ENCODE data around the gene ERVFRD-1.

ERVFRD-1 gene, protein sequence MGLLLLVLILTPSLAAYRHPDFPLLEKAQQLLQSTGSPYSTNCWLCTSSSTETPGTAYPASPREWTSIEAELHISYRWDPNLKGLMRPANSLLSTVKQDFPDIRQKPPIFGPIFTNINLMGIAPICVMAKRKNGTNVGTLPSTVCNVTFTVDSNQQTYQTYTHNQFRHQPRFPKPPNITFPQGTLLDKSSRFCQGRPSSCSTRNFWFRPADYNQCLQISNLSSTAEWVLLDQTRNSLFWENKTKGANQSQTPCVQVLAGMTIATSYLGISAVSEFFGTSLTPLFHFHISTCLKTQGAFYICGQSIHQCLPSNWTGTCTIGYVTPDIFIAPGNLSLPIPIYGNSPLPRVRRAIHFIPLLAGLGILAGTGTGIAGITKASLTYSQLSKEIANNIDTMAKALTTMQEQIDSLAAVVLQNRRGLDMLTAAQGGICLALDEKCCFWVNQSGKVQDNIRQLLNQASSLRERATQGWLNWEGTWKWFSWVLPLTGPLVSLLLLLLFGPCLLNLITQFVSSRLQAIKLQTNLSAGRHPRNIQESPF

GRCh38 chr6:11110921-11111768 lies at the start of gene ERVFRD-1:
Gene ERVFRD-1, minus strand, starts transcription at chr6:11111725. Its CDS starts 6,415 bp downstream, at chr6:11105310.
- DNase-seq: no peak

DNA sequence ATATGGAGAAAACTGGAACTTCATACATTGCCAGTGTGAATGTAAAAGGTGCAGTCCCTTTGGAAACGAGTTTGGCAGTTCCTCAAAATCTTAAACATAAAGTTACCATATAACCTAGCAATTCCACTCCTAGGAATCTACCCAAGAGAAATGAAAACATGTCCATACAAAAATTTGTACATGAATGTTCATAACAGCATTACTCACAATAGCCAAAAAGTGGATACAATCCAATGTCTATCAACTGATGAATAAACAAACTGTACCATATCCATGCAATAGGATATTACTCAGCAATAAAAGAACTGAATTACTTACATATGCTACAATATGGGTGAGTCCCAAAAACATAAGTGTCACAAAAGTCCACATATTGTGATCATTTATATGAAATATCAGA lies 48.7 kb upstream of the ERVFRD-1 start:
- no peak for DNase-seq

- no peak for DNase-seq
Observed at GRCh38 chr6:11155589-11155988, 44.1 kb upstream of the ERVFRD-1 start.

- no peak for DNase-seq
Observed at GRCh38 chr6:11153447-11153846, 41.9 kb upstream of the ERVFRD-1 start.

- no peak for DNase-seq
Observed at GRCh38 chr6:11152581-11152980, 41.1 kb upstream of the ERVFRD-1 start.

GRCh38 chr6:11151488-11151887 lies 40.0 kb upstream of the ERVFRD-1 start:
- DNase-seq: no peak

DNA sequence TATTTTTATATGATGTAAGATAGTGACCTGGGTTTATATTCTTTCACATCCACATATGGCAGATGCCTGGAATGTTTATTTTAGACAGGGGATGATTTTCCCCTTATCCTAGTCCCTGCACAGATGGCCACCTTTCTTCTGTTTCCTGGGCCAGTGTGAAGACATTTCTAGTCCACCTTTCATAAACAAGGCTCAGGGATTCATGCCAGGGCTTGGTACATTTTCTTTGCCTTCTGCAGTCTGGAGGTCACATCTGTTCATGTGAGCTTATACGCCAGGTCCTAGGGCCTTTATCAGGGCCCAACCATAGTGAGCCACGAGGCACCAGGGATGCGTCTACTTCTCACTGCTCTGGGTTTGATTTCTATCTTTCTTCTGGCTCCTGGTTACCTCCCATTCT lies 38.0 kb upstream of the ERVFRD-1 start:
- DNase-seq: no peak

- no peak for DNase-seq
Observed at GRCh38 chr6:11146117-11146826, 34.7 kb upstream of the ERVFRD-1 start.

GRCh38 chr6:11144393-11144851 lies 32.9 kb upstream of the ERVFRD-1 start:
- DNase-seq: peak; percentile 82

DNA sequence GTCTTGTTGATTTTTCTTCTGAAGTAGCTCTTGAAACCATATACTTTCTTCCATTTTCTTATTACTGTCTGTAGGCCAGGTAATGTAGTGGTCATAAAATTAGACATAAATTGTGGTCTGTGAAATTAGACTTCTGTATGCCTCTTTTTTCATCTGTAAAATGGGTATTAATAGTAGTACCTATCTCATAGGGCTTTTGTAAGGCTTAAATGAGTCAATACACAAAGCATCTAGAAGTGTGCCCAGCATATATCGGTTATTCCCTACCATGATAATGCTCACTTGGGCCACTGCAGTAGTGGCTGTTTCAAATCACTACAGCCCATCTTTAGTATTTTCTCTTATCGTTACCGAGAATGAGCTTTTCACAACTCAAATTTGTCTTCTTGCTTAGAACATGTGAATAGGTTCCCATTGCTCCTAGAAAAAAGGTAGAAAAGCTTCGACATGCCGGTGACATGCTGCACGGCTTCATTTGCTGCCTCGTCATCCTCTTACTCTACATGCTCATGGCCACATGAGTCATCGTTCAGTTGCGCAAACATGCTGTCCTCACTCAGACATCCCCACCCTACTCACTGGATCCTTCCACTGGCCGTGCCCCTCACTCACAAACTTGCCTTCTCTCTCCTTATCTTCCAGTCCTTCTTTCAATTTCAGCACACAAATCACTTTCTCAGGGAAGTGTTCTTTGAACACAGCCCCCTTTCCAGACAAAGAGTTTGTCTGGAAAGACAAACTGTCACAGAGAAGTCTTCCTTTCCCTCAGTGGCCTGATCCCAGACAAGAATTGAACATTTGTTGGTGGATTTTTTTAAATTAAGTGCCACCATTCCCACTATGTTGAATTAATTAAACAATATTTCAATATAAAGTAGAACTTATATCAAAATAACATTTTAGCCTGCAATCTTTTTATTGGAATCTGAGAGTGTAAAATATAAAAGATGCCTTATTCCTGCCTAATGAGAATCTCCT lies 32.2 kb upstream of the ERVFRD-1 start:
- DNase-seq: no peak

- DNase-seq: no peak
Observed at GRCh38 chr6:11142296-11143027, 30.9 kb upstream of the ERVFRD-1 start.

GRCh38 chr6:11141295-11141694 lies 29.8 kb upstream of the ERVFRD-1 start:
- no peak for DNase-seq

GRCh38 chr6:11140056-11140455 lies 28.5 kb upstream of the ERVFRD-1 start:
- DNase-seq: no peak

GRCh38 chr6:11139051-11139960 lies 27.8 kb upstream of the ERVFRD-1 start:
- no peak for DNase-seq

DNA sequence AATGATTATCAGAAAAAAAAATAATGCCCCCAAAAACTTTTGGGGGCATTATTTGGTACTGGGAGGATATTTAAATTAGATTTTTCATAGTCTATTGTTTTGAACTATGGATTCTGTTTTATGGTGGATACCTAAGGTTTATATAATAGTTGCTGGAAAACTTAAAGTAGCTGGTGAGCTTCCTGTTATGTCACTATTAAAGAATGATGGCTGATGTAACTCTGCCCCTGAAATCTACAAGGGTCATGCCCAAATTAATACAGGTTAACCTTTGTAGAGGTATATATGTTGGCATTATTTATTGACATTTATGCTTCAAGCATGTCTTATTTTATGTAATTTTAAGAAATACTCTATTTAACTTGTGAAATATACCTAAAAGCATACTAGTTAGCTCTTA lies 25.3 kb upstream of the ERVFRD-1 start:
- DNase-seq: no peak

- DNase-seq: no peak
Observed at GRCh38 chr6:11133281-11133680, 21.8 kb upstream of the ERVFRD-1 start.

DNA sequence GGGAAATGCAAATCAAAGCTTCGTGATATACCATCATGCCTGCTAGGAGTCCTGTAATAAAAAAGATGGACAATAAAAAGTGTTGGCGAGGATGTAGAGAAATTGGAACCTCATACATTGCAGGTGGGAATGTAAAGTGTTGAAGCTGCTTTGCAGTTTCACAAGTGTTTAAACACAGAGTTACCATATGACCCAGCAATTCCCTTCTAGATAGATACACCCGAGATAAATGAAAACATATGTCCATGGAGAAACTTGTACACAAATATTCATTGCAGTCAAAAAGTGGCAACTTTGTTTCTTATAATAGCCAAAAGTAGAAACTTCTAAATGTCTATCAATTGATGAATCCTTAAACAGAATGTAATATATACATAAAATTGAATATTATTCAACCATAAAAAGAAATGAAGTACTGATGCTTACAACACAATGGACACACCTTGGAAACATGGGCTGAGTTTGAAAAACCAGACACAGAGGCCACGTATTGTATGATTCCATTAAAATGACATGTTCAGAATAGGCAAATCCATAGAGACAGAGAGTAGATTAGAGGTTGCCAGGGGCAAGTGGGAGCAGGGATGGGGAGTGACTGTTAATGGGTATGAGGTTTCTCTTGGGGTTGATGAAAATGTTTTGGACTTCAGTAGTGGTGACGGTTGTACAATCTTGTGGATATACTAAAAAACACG lies 20.8 kb upstream of the ERVFRD-1 start:
- no peak for DNase-seq

DNA sequence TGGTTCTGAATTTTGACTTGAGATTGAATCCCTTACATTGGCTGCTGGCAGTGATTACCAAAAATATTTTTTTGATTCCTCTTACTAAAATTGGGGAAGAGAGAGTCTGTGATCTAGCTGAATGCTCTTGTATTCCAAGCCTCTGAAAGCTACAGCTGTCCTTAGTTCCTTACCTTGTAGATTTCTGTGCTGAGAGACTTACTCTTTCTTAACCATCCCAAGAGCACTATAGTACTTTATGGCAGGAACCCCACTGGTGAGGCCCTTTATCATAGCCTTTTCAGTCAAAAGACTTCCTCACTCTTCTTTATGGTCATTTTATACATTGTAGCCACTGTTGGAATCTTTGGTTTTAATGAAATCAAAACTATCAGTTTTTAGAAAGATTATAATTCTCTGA lies 19.1 kb upstream of the ERVFRD-1 start:
- no peak for DNase-seq

- no peak for DNase-seq
Observed at GRCh38 chr6:11129908-11130565, 18.5 kb upstream of the ERVFRD-1 start.
